HTERT RPE-1 (cell line): ENCODE results near the gene IL34.
"Not testable (repeated sequence)": the region's sequence is repeated elsewhere in the genome, so short reads cannot be mapped to it uniquely, and the experiment has no call there.

Source experiments
- in situ Hi-C: fragments of 300-500 bp; cut with MboI; formaldehyde crosslinking; loops from 4 replicates; pipeline ENCODE4 v1.14.3; 2020; ENCODE audit warnings: low sequenced_read_pairs

Gene IL34

GRCh38 chr16:70646260-70647241 is at the start of gene IL34:
Gene IL34, plus strand, starts transcription at chr16:70646559. Its CDS starts 389 bp downstream, at chr16:70646948.
- in situ Hi-C loops: no loop called here

GRCh38 chr16:70597135-70597835 is 49.1 kb upstream of the IL34 start:
- in situ Hi-C loops: no loop called here

GRCh38 chr16:70598937-70599503 is 47.3 kb upstream of the IL34 start:
- in situ Hi-C loops: no loop called here

GRCh38 chr16:70600730-70601129 is 45.6 kb upstream of the IL34 start:
- in situ Hi-C loops: no loop called here

- in situ Hi-C loops: no loop called here
These were observed 44.5 kb upstream of the IL34 start for GRCh38 chr16:70601576-70602575.

GRCh38 chr16:70602831-70603230 is 43.5 kb upstream of the IL34 start:
- in situ Hi-C loops: no loop called here

GRCh38 chr16:70604407-70605282 is 41.7 kb upstream of the IL34 start:
- in situ Hi-C loops: no loop called here

- in situ Hi-C loops: no loop called here
These were observed 41.1 kb upstream of the IL34 start for GRCh38 chr16:70605283-70605657.

GRCh38 chr16:70608521-70608920 is 37.8 kb upstream of the IL34 start:
- in situ Hi-C loops: no loop called here

GRCh38 chr16:70610273-70611223 is 35.8 kb upstream of the IL34 start:
- in situ Hi-C loops: no loop called here

- in situ Hi-C loops: no loop called here
These were observed 35.1 kb upstream of the IL34 start for GRCh38 chr16:70611224-70611598.

GRCh38 chr16:70611785-70612303 is 34.5 kb upstream of the IL34 start:
- in situ Hi-C loops: no loop called here

GRCh38 chr16:70612931-70613330 is 33.4 kb upstream of the IL34 start:
- in situ Hi-C loops: no loop called here

- in situ Hi-C loops: no loop called here
These were observed 32.0 kb upstream of the IL34 start for GRCh38 chr16:70614208-70614951.

GRCh38 chr16:70615945-70616344 is 30.4 kb upstream of the IL34 start:
- in situ Hi-C loops: no loop called here

- in situ Hi-C loops: not testable (repeated sequence)
These were observed 24.5 kb upstream of the IL34 start for GRCh38 chr16:70621864-70622263.

- in situ Hi-C loops: no loop called here
These were observed 18.7 kb upstream of the IL34 start for GRCh38 chr16:70627696-70628095.
